Endothelial cell of umbilical vein (primary cell): ENCODE results near the gene CD48. TPM values are rescaled to one million over a fixed set of nuclear protein-coding genes. Genes with fewer than 3 reads are reported as not detected.

Experiments used
- BruUV-seq: library from RNA; stranded (reverse); fragments of 400-500 nt; replicated peaks from 2 replicates; lab custom pipeline; 2021; lab: Mats Ljungman, UMichigan
- CTCF ChIA-PET: fragments of 300-600, 350-600 bp; sonication (Branson Sonifier 250); formaldehyde crosslinking; loops from one replicate; lab custom pipeline; 2021; ENCODE audit warnings: antibody characterized with exemption, inconsistent platforms; lab: Charles Lee
- POLR2A ChIA-PET: fragments of 300-600, 350-600 bp; sonication (Branson Sonifier 250); formaldehyde crosslinking; loops from one replicate; lab custom pipeline; 2021; ENCODE audit warnings: antibody characterized with exemption, inconsistent platforms; lab: Charles Lee
- DNase-seq: peaks from one replicate; pipeline ENCODE4 v3.0.0-alpha.2; 2011; ENCODE audit warnings: low read depth, low spot score
- FAIRE-seq: peaks from 2 replicates; lab custom pipeline; 2011; peaks lifted over from hg19 to GRCh38; lab: Jason Lieb, UNC
- H2AFZ ChIP-seq: 2 replicates; pipeline ENCODE4 v1.6.0; 2012; ENCODE audit warnings: low read depth, low read length, control low read depth, inconsistent platforms
- H3K27ac ChIP-seq: 2 replicates; pipeline ENCODE4 v1.5.1; 2011; ENCODE audit warnings: low read depth, mild to moderate bottlenecking, control low read depth, low read length, moderate library complexity; ENCODE audit not compliant: insufficient read depth
- H3K27me3 ChIP-seq, 2 experiments: 2 replicates each; pipeline versions ENCODE4 v1.6.0 to v1.6.1; 2011; ENCODE audit warnings: low read length in 2 of 2, mixed read lengths in 1 of 2; ENCODE audit not compliant: control insufficient read depth in 2 of 2, insufficient read depth in 2 of 2
- H3K36me3 ChIP-seq, 2 experiments: 2 replicates in 1 of 2; 3 replicates in 1 of 2; pipeline ENCODE4 v1.5.1; 2011; ENCODE audit warnings: low read length in 2 of 2, mild to moderate bottlenecking in 1 of 2, moderate library complexity in 1 of 2; ENCODE audit not compliant: control insufficient read depth in 2 of 2, insufficient read depth in 2 of 2; ENCODE audit errors: extremely low read depth in 1 of 2
- H3K4me1 ChIP-seq: 3 replicates; pipeline ENCODE4 v1.5.1; 2011; ENCODE audit warnings: mild to moderate bottlenecking, low read length; ENCODE audit not compliant: control insufficient read depth, insufficient read depth; ENCODE audit errors: extremely low read depth
- H3K4me2 ChIP-seq: 2 replicates; pipeline ENCODE4 v1.6.1; 2011; ENCODE audit warnings: low read length, control low read depth, mixed read lengths; ENCODE audit not compliant: insufficient read depth
- H3K4me3 ChIP-seq, 3 experiments: fragments of 200-600 bp in 1 of 3; sonication (generic), shearing (Covaris generic) in 1 of 3; replicated peaks in 1 of 3; 2 replicates each; pipeline ENCODE4 v1.5.1; 2011 to 2016; ENCODE audit warnings: control low read depth in 3 of 3, low read length in 3 of 3, mild to moderate bottlenecking in 2 of 3, inconsistent platforms in 1 of 3, low read depth in 1 of 3, moderate library complexity in 1 of 3; ENCODE audit not compliant: insufficient read depth in 1 of 3
- H3K79me2 ChIP-seq: 2 replicates; pipeline ENCODE4 v1.6.0; 2012; ENCODE audit warnings: low read length, inconsistent platforms; ENCODE audit not compliant: control insufficient read depth, insufficient read depth
- H3K9ac ChIP-seq: replicated peaks from 2 replicates; pipeline ENCODE3; 2011; ENCODE audit warnings: low read length, control low read depth; ENCODE audit not compliant: insufficient read depth; ENCODE audit errors: extremely low read depth
- H3K9me1 ChIP-seq: replicated peaks from 3 replicates; pipeline ENCODE4 v1.6.0; 2011; ENCODE audit warnings: mild to moderate bottlenecking, low read length; ENCODE audit not compliant: control insufficient read depth, insufficient read depth; ENCODE audit errors: extremely low read depth
- H3K9me3 ChIP-seq: replicated peaks from 2 replicates; pipeline ENCODE4 v1.5.1; 2012; ENCODE audit warnings: low read length, inconsistent platforms; ENCODE audit not compliant: control insufficient read depth, insufficient read depth
- H4K20me1 ChIP-seq: replicated peaks from 2 replicates; pipeline ENCODE3; 2011; ENCODE audit warnings: mild to moderate bottlenecking, low read length; ENCODE audit not compliant: control insufficient read depth, insufficient read depth; ENCODE audit errors: extremely low read depth
- FOS ChIP-seq: IDR thresholded peaks from 2 replicates; pipeline ENCODE4 v1.6.1; 2011; ENCODE audit warnings: mild to moderate bottlenecking, low read length, moderate library complexity, borderline replicate concordance; ENCODE audit not compliant: insufficient read depth
- JUN ChIP-seq: IDR thresholded peaks from 2 replicates; pipeline ENCODE4 v1.6.1; 2011; ENCODE audit warnings: borderline replicate concordance, low read depth; ENCODE audit not compliant: insufficient read length, insufficient read depth
- POLR2A ChIP-seq: IDR thresholded peaks from 2 replicates; pipeline ENCODE4 v1.6.1; 2012; ENCODE audit warnings: low read depth, mild to moderate bottlenecking, control low read depth, low read length
- POLR2AphosphoS5 ChIP-seq: IDR thresholded peaks from 2 replicates; pipeline ENCODE4 v1.6.1; 2012; ENCODE audit warnings: low read depth, mild to moderate bottlenecking, control low read depth, low read length, moderate library complexity; ENCODE audit not compliant: insufficient read depth
- dilution Hi-C: fragments of 300-500 bp; cut with MboI; formaldehyde crosslinking; loops from one replicate; pipeline ENCODE4 v1.15.0; 2019; ENCODE audit warnings: low sequenced_read_pairs; ENCODE audit not compliant: extremely low pct_ligation_motif_present
- intact Hi-C: fragments of 100-400 bp; cut with micrococcal nuclease; formaldehyde crosslinking; loops from one replicate; pipeline ENCODE4 v1.10.0; 2022
- polyA plus RNA-seq, 4 experiments: library from polyadenylated mRNA; depleted of rRNA in 3 of 4; stranded (reverse) in 3 of 4; unstranded in 1 of 4; fragments of >200 nt; gene quantifications; 2 replicates each; pipeline versions ENCODE4 v1.2.1 to v1.2.3, GENCODE V29; 2011 to 2012; ENCODE audit warnings: missing spikeins in 1 of 4
- total RNA-seq: library from RNA; stranded (reverse); gene quantifications from 2 replicates; pipeline ENCODE4 v1.2.3, GENCODE V29; 2021
- TF ChIP-seq, protein P1 (sequence below): IDR thresholded peaks from 2 replicates; pipeline ENCODE4 v1.6.1; 2011; ENCODE audit not compliant: insufficient read depth, insufficient read length
- TF ChIP-seq, protein P2 (sequence below), 2 donors: IDR thresholded peaks; 1 replicate in 1 of 2; 2 replicates in 1 of 2; pipeline ENCODE4 v1.5.1; 2011; ENCODE audit warnings: low read length in 2 of 2, mild to moderate bottlenecking in 2 of 2, moderate library complexity in 2 of 2, control low read depth in 1 of 2, inconsistent platforms in 1 of 2, low read depth in 1 of 2; ENCODE audit not compliant: insufficient read depth in 1 of 2; ENCODE audit errors: extremely low read depth in 1 of 2

Gene CD48
- total and polyA plus RNA-seq, 2 donors (not counting 3 experiments of a cell fraction or from before 2014, with no cell fraction given), result not detected

GRCh38 chr1:160637065-160637464 is 74.6 kb downstream of the CD48 start:
- DNase-seq (no peak), FAIRE-seq (no peak)
- intact Hi-C loops, result no loop called here
- peaks cover 9% of the 10 kb centered on the region for H3K4me1 ChIP-seq
- H3K27me3 ChIP-seq, result no peaks in the 10 kb centered on the region
- no peaks in the 10 kb centered on the region for H3K9me3 ChIP-seq
- ChIA-PET POLR2A (no interaction called here), CTCF (no interaction called here)
- dilution Hi-C loops, result no loop called here
- H2AFZ ChIP-seq, result no peak overlapping the region
- no peaks in the 10 kb centered on the region for H3K79me2 ChIP-seq
- no peaks in the 10 kb centered on the region for H3K9me1 ChIP-seq
- no peak overlapping the region for H3K27ac ChIP-seq
- no peak overlapping the region for H3K4me2 ChIP-seq
- H3K4me3 ChIP-seq, result no peak overlapping the region
- no peak overlapping the region for H3K9ac ChIP-seq
- TF ChIP-seq, protein P1, sequence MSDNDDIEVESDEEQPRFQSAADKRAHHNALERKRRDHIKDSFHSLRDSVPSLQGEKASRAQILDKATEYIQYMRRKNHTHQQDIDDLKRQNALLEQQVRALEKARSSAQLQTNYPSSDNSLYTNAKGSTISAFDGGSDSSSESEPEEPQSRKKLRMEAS, result no peak
- TF ChIP-seq JUN (no peak), FOS (no peak)
- no TSS peak for BruUV-seq
- no peaks in the 10 kb centered on the region for H3K36me3 ChIP-seq
- H4K20me1 ChIP-seq, result no peaks in the 10 kb centered on the region

- TF ChIP-seq JUN (no peak), POLR2A (no peak), POLR2AphosphoS5 (no peak)
- TF ChIP-seq, protein P2, sequence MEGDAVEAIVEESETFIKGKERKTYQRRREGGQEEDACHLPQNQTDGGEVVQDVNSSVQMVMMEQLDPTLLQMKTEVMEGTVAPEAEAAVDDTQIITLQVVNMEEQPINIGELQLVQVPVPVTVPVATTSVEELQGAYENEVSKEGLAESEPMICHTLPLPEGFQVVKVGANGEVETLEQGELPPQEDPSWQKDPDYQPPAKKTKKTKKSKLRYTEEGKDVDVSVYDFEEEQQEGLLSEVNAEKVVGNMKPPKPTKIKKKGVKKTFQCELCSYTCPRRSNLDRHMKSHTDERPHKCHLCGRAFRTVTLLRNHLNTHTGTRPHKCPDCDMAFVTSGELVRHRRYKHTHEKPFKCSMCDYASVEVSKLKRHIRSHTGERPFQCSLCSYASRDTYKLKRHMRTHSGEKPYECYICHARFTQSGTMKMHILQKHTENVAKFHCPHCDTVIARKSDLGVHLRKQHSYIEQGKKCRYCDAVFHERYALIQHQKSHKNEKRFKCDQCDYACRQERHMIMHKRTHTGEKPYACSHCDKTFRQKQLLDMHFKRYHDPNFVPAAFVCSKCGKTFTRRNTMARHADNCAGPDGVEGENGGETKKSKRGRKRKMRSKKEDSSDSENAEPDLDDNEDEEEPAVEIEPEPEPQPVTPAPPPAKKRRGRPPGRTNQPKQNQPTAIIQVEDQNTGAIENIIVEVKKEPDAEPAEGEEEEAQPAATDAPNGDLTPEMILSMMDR (IDR thresholded peaks at IDR 0.05; ENCODE audit: extremely low read depth in 1 of 2, insufficient read depth in 1 of 2, low read depth in 1 of 2, low read length in 2 of 2), result no peak
- TF ChIP-seq, protein P1, result no peak
- no peak overlapping the region for H2AFZ ChIP-seq
- FAIRE-seq, result no peak
- ChIA-PET CTCF (no interaction called here), POLR2A (no interaction called here)
- no peak overlapping the region for H3K27ac ChIP-seq
- H3K9me3 ChIP-seq, result no peaks in the 10 kb centered on the region
- no peaks in the 10 kb centered on the region for H3K79me2 ChIP-seq
- no peaks in the 10 kb centered on the region for H3K27me3 ChIP-seq
- H3K4me2 ChIP-seq, result no peak overlapping the region
- intact Hi-C loops, result no loop called here
- no peaks in the 10 kb centered on the region for H4K20me1 ChIP-seq
- BruUV-seq, result no TSS peak
- dilution Hi-C loops, result no loop called here
- H3K4me3 ChIP-seq, result no peak overlapping the region
- no peak overlapping the region for H3K9ac ChIP-seq
- peaks cover 9% of the 10 kb centered on the region for H3K4me1 ChIP-seq
- no peak for DNase-seq
- H3K9me1 ChIP-seq, result no peaks in the 10 kb centered on the region
- H3K36me3 ChIP-seq, result no peaks in the 10 kb centered on the region
These were observed 75.1 kb downstream of the CD48 start for GRCh38 chr1:160636547-160636946.
